BJ (cell line): ENCODE measurements around the gene GPC6. TPM values are rescaled to one million over a fixed set of nuclear protein-coding genes. Genes with fewer than 3 reads are reported as not detected.

Experiments
- CTCF ChIA-PET: fragments of 350-600 bp; formaldehyde crosslinking; extraction: SDS; loops from one replicate; lab custom pipeline; 2021; ENCODE audit warnings: antibody characterized with exemption, inconsistent platforms; lab: Yijun Ruan, JAX
- POLR2A ChIA-PET: fragments of 300-600 bp; sonication (Branson Sonifier 250); formaldehyde crosslinking; extraction: SDS; loops from one replicate; lab custom pipeline; 2021; ENCODE audit warnings: antibody characterized with exemption; lab: Charles Lee
- DNase-seq: peaks from one replicate; pipeline ENCODE4 v3.0.0-alpha.2; 2011; ENCODE audit warnings: low read depth
- H3K27me3 ChIP-seq: 2 replicates; pipeline ENCODE4 v1.6.0; 2011; ENCODE audit warnings: low read length; ENCODE audit not compliant: control insufficient read depth, insufficient read depth
- H3K36me3 ChIP-seq: 2 replicates; pipeline ENCODE4 v1.5.1; 2011; ENCODE audit warnings: low read length; ENCODE audit not compliant: control insufficient read depth, insufficient read depth
- H3K4me3 ChIP-seq: 2 replicates; pipeline ENCODE4 v1.5.1; 2011; ENCODE audit warnings: low read depth, mild to moderate bottlenecking, control low read depth, low read length
- CTCF ChIP-seq: IDR thresholded peaks from 2 replicates; pipeline ENCODE4 v1.5.1; 2011; ENCODE audit warnings: low read depth, mild to moderate bottlenecking, control low read depth, inconsistent platforms, low read length, moderate library complexity; ENCODE audit not compliant: insufficient read depth
- polyA plus RNA-seq: library from polyadenylated mRNA; depleted of rRNA; stranded (reverse); fragments of >200 nt; gene quantifications from 2 replicates; pipeline ENCODE4 v1.2.3, GENCODE V29; 2011

Gene GPC6
- polyA plus RNA-seq, 1 experiment: 23.0 TPM

GRCh38 chr13:94414141-94414540 lies 1187.5 kb downstream of the GPC6 start:
- no peaks in the 10 kb centered on the region for H3K36me3 ChIP-seq
- POLR2A ChIA-PET: no interaction called here
- no peak for TF ChIP-seq CTCF
- H3K27me3 ChIP-seq: no peaks in the 10 kb centered on the region
- no peak overlapping the region for H3K4me3 ChIP-seq
- CTCF ChIA-PET: interaction anchor here (0.6 to 2.0 kb wide), 3 partner anchors 8 to 1116 kb away, joined by 4 to 7 read pairs (median 4); no protein-coding TSS in a partner anchor
- DNase-seq: no peak

- POLR2A ChIA-PET: no interaction called here
- CTCF ChIA-PET: interaction anchor here (0.6 to 2.0 kb wide), 3 partner anchors 9 to 1117 kb away, joined by 4 to 7 read pairs (median 4); no protein-coding TSS in a partner anchor
- Histone ChIP-seq H3K4me3 (no peak overlapping the region), H3K27me3 (no peaks in the 10 kb centered on the region), H3K36me3 (no peaks in the 10 kb centered on the region)
- DNase-seq: no peak
- no peak for TF ChIP-seq CTCF
Measured at GRCh38 chr13:94414708-94415107, 1188.1 kb downstream of the GPC6 start.

- POLR2A ChIA-PET: no interaction called here
- DNase-seq: no peak
- CTCF ChIA-PET: interaction anchor here (0.9 to 2.0 kb wide), 2 partner anchors 10 to 20 kb away, joined by 3 to 7 read pairs; no protein-coding TSS in a partner anchor
- Histone ChIP-seq H3K4me3 (no peak overlapping the region), H3K27me3 (no peaks in the 10 kb centered on the region), H3K36me3 (no peaks in the 10 kb centered on the region)
- TF ChIP-seq CTCF: no peak
Measured at GRCh38 chr13:94415500-94416237, 1189.1 kb downstream of the GPC6 start.

GRCh38 chr13:94416454-94417080 lies 1190.0 kb downstream of the GPC6 start:
- no peaks in the 10 kb centered on the region; the same call in 1 of the 2 replicates for H3K27me3 ChIP-seq
- POLR2A ChIA-PET: no interaction called here
- H3K4me3 ChIP-seq: no peak overlapping the region
- CTCF ChIA-PET: interaction anchor here (0.8 to 1.3 kb wide), 3 partner anchors 9 to 16 kb away, joined by 3 to 4 read pairs (median 4); no protein-coding TSS in a partner anchor
- TF ChIP-seq CTCF: peak; percentile 51; the same call in 1 of the 2 replicates
- no peak for DNase-seq
- H3K36me3 ChIP-seq: no peaks in the 10 kb centered on the region

- POLR2A ChIA-PET: no interaction called here
- Histone ChIP-seq H3K27me3 (no peaks in the 10 kb centered on the region; the same call in 1 of the 2 replicates), H3K4me3 (no peak overlapping the region), H3K36me3 (no peaks in the 10 kb centered on the region)
- no peak for DNase-seq
- CTCF ChIA-PET: interaction anchor here (1.3 kb wide), 1 partner anchor 15 kb away, joined by 4 read pairs; no protein-coding TSS in a partner anchor
- TF ChIP-seq CTCF: no peak
Measured at GRCh38 chr13:94417294-94417693, 1190.7 kb downstream of the GPC6 start.
